Activated T-cell treated with anti-CD3 and anti-CD28 coated beads for 48 hours (primary cell): ENCODE measurements around the gene POLR1E.
"Not testable (repeated sequence)": the region's sequence is repeated elsewhere in the genome, so short reads cannot be mapped to it uniquely, and the experiment has no call there.

Experiments
- DNase-seq: peaks from one replicate; pipeline ENCODE4 v3.0.0-alpha.2; 2020; ENCODE audit warnings: low read depth

POLR1E gene

GRCh38 chr9:37501957-37502596, 16.3 kb downstream of the POLR1E start:
- DNase-seq = no peak

DNA sequence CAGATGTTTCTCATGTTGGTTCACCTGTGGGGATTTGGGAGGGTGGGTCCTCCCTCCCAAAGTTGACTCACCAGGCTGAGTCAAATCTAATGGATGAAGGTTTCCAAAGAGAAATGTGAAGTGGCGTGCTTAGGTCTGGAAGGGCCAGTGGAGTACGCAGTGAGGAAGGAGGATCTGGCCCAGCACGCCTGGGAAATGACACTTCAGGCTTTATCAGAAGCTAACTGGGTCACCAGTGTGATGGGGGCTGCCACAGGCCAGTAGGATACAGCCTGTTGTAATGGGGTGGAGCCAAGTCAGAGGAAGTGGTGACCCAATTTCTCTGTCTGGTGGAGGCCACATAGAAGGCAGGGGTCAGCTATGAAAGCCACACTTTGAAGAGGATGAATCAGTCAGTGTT, 18.0 kb downstream of the POLR1E start:
- DNase-seq = no peak

DNA sequence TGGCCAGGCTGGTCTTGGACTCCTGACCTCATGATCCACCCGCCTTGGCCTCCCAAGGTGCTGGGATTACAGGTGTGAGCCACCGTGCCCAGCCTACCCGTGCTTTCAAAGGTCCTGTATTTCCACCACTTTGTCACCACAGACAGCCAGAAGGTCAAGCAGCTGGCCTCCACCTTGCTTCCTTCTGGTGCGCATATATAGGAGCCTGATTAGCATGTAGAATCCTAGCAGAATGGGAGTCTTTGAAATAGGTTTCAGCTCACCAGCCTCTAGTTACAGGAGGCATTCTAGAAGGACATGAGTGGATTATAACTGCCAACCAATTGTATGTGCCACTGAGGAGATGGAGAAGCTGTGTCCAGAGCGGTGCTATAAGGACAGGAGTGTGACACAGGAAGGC, 18.9 kb downstream of the POLR1E start:
- no peak for DNase-seq

DNA sequence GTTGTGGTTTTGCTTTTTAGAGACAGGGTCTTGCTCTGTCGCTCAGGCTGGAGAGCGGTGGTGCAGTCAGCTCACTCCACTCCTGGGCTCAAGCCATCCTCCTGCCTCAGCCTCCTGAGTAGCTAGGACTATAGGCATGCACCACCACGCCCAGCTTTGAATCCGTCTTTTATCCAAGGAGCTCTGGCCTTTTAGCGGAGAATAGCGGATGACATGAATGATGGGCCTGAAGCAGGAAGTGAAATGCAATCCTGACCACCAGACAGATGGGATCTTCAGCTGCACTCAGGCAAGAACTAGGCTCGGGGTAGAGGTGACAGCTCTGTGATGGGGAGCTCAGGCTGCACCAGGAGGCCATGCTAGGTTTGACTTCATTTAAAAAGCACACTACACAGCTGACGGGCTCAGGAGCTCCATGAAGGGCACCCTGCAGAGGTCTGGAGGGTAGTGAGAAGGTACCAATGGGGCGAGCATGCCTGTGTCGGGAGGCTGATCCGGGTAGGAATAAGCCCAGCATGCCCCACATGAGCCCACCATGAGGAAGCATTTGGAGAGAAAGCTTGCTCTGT, 21.9 kb downstream of the POLR1E start:
- no peak for DNase-seq

DNA sequence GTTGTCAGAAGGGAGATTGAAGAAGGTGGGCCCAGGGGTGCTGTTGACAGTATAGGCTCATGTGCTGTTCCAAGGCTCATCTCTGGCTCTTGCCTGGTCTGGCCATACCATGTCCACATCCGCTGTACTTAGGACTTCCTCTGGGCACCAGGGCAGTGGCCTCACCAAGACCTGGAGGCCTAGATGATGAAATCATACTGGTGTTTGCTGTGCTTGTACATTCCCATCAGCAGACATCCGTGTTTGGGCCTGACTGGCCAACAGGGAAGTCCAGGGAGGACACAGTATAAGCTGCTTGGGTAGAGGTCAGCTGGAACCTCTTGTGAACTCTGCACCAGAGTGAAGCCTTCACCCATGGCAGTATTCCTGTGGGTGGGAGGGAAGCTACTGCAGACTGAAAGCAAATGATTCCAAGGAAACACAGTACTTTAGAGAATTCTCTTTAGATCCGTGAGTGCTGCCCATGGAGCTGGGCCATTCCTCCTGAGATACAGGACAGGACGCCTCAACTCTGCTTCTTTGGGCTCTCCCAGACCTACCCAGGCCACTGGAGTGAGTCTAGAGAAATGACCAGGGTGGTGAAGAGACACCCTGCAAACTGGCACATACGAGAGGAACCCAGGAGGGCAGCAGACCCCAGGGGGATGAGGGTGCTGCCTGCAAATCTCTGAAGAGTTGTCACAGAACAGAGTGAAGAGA, 22.5 kb downstream of the POLR1E start:
- DNase-seq = no peak

DNA sequence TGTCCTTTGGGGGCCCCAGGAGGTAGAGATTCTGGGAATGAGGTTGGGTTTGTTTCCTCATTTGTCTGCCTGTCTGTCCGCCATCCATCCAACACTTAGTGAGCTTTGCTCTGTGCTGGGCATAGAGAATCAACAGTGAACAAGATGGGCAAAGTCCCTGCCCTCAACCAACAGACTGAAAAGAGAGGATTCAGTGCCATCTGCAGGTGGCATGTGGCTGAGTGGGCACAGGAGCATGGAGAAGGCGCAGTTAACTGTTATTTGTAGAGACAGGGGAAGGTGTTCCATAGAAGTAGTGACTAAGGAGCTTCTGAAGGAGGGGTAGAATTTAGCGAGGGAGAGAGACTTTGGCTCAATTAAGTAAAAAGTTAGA, 23.1 kb downstream of the POLR1E start:
- DNase-seq = no peak

- no peak for DNase-seq
Observed at GRCh38 chr9:37509536-37509935, 23.8 kb downstream of the POLR1E start.

DNA sequence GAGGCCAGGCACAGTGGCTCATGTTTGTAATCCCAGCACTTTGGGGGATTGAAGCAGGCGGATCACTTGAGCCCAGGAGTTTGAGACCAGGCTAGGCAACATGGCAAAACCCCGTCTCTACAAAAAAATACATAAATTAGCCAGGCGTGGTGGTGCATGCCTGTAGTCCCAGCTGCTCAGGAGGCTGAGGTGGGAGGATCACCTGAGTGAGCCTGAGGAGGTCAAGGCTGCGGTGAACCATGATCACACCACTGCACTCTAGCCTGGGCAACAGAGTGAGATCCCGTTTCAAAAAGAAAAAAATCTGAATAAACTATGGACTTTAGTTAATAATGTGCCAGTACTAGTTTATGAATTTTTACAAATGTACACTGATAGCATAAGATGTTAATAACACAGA, 24.3 kb downstream of the POLR1E start:
- DNase-seq = not testable (repeated sequence)

DNA sequence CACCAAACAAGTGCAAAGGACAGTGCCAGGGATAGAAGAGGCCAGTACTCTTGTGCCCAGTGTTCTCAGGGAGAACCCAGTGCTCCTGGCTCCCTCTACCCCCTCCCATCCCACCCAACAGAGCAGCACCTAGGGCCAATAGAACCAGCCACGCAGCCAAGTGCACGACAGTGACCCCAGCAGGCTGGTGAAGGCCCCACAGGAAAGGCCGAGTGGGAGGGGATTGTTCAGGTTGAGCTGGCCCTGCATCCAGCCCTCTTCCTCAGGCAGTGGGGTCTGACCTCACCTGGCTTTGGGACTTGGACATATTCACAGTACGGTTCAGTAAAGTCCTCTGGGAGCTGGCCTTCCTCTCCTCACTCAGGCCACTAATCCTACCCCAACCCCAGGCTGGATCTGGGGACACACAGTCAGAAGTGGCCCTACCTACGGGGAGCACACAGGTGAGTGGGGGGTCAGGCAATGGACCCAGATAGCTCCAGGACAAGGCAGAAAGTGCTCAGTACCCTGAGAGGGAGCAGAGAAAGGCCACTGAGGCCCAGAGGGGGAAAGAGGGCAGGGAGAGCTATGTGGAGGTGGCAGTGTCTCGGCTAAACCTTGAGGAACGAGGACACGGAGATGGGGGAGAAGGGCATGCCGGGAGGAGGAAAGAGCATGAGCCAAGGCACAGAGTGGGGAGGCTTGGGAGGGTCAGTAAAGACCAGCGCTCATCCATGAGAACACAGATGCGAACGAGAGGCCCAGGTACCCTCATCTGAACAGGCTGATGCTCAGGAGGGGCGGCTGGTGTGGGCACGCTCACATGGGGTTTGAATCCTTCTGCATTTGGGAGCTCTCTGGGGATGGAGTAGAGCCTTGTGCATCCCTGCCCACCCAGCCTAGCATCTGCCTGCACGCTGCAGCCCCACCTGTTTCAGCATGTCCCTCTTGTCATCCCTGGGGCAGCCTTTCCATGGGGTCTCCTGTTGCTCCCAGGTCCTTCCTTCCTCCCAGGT, 25.6 kb downstream of the POLR1E start:
- DNase-seq = no peak

DNA sequence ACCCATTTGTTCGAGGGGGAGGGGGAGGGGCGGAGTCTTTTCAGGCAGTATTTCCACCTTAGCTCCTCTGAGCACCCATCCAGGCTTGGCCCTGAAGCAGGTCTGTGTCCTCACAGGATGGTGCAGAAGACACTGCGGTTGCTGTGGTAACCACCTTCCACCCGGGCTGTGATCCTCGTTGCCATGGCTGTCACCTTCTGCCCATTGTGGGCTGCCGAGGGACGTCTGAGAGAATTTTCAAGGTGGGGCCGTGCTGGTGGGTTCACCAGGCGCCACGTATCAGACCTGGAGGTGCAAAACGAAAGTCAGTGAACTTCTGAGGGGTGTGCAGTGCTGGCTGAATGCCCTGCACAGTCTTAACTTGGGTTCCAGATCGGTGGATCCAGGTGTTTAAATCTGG, 26.7 kb downstream of the POLR1E start:
- DNase-seq = no peak

DNA sequence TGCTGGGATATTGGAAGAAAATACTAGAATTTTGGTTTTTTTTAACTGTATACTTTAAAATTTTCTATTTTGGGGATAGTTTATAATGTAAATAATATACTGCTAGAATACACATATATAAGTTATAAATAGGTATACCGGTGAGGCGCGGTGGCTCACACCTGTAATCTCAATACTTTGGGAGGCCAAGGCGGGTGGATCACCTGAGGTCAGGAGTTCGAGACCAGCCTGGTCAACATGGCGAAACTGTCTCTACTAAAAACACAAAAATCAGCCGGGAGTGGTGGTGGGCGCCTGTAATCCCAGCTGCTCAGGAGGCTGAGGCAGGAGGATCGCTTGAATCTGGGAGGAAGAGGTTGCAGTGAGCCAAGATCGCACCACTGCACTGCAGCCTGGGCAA, 28.7 kb downstream of the POLR1E start:
- not testable (repeated sequence) for DNase-seq

DNA sequence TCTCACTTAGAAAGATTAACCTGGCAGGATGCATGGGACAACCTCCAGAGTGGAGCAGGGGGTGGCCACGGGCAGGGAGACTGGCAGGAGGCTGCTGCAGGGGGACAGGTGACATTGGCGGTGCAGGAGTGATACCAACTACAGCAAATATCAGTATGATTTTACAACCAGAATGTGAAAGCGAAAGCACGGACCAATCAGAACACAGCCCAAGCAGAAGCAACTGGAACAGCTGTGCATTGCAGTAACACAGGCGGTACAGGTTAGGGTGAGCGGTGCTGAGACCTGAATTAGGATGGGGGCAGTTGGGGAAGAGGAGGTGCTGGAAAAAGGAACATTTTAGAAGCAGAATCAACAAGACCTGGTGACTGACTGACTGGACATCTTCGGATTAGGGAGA, 29.3 kb downstream of the POLR1E start:
- DNase-seq = no peak

DNA sequence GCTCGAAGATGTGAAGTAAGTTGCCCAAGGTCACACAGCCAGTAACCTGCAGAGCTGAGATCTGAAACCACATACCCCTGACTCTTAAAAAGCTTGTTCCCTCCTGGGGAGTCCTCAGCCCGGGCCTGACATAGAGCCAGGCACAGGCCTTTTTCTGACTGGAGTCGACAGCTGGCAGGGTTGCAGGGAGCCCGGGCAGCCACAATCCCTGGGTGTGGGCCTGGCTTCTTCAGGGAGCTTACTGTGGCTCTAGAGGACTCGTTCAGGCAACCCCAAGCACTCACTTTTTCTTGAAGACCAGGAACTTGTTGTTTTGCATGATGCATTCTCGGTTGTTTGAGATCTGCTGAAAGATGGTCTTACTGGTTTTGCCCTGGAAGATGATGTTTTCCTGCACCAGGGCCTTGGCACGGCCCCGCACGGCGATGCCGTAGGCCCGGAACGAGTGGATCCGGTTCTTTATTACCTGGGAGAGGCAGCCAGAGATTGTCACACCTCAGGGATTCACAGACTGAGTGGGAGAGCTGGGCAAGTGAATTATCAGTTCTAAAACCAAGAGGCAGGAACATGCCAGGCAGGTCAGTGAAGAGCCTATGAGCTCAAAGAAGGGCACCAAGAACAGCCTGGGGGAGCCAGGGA, 30.0 kb downstream of the POLR1E start:
- DNase-seq = no peak

DNA sequence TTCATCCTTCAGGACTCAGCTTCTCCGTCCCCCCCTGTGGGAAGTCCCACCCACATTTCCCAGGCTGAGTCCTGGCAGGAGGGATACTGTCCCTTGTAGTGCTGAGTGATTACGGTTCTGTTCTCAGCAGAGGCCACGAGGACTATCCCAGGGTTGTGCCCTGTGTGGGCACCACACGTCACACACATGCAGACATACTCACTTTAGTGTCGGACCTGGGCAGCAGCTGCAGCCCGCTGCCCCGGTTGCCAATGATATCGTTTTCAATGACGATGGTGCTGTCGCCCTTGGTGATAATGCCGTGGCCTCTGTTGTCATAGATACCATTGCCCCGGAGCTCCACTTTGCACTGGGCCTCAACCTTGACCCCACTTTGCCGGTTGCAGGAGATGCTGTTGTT, 32.2 kb downstream of the POLR1E start:
- no peak for DNase-seq

GRCh38 chr9:37520641-37521040, 34.9 kb downstream of the POLR1E start:
- DNase-seq = no peak

DNA sequence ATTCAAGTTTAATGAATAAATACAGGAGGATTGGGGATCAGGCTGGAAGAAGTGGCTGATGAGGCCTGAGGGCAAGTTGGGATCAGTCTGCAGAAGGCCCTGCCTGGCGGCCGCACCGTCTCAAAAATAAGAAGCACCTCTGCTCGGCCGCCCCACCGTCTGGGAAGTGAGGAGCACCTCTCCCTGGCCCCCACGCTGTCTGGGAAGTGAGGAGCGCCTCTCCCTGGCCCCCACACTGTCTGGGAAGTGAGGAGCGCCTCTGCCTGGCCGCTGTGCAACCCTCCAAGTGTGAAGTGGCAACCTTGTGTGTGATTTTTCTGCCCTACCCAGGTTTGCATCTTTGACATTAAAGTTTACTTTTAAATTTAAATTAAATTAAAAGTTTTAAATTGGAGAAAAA, 35.4 kb downstream of the POLR1E start:
- no peak for DNase-seq

GRCh38 chr9:37522971-37523370, 37.2 kb downstream of the POLR1E start:
- DNase-seq = no peak

DNA sequence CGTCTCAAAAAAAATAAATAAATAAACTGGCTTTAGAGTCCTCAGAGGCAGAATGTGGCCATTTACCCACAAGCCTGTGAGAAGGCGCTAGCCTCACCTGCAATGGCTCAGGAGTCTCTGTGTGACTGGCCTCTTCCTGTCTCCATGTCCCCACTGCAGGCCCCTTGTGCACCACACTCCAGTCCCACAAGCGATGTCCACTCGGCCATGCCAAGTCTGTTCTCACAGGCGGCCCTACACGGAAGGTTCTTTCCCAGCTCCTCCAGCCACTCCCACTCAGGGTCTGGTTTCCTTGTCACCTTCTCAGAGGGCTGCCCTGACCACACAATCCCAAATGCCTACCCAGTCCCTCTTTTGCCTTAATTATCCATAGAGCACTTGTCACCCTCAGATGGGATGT, 38.2 kb downstream of the POLR1E start:
- DNase-seq = no peak

DNA sequence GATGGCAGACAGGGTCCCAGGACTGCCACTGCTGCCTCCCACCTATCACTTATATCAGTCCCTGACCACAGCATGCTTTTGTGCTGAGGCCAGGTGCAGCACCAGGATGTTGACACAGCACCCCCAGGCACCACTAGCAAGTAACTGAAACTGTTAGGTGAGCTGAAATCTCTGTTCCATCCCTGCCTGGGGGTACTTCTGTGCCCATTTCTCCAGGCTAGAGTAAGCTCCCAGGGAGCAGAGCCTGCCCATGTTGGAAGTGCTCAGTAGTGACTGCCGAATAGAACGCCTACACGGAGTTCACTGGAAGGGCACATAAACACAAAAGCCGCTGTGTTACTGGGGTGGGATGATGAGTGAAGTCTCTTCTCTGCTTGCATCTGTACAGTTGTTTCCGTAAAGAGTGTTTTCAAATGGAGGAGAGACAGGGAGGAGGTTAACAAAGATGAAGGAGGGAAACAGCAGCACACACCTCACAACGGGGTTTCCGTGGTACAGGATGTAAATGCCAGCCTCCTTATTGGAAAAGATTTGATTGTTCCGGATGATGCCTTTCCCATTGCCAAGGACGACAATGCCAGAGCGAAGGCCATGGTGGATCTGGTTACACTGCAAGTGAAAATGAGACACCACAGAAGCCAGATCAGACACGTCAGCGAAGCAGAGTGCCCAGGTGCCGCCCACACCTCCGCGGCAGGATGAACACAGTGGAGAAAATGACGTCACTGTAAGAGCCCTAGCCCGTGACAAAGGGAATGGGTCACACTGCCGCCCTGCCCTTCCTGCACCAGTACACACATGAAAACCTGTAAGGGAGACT, 43.1 kb downstream of the POLR1E start:
- peak; percentile 66 for DNase-seq

DNA sequence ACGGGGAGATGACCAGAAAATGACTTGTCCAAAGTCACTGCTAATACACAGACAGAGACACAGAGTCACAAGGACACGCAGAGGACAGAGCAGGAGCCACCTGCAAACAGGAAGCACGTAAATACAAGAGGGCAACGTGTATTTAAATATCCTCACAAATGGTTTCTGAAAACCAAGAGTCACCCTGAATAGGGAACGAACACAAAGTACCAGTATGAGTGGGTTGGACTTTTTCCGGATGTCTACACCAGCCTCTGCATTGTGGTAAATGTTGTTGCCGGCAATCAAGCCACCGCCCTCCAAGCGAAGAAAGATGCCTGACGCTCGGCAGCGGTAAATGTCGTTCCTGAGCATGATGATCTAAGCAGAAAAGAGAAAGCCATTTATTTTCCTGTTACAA, 46.0 kb downstream of the POLR1E start:
- DNase-seq = no peak

DNA sequence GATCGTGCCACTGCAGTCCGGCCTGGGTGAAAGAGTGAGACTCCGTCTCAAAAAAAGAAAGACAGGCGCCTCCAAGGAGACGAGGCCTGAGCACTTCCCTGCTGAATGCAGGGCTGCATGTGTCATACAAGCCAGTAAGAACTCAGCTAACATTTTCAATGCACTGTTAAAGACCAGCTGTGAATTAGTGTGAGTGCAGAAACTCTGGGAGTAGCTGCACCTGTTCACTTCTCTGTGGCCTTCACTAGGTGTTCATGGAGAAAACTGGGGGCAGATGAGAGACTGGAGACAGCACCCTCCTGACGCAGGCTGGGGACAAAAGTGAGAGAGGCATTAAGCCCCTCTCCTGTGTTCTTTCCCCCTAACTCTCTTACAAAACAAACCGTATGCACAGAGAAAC, 48.7 kb downstream of the POLR1E start:
- DNase-seq = no peak
